Liver (tissue), 9 donors: ENCODE data around the gene CCDC12. TPM values are rescaled to one million over a fixed set of nuclear protein-coding genes. Genes with fewer than 3 reads are reported as not detected.

Experiments used
- DNase-seq: peaks from one replicate; pipeline ENCODE4 v3.0.0-alpha.2; 2017; ENCODE audit warnings: low spot score
- H3K27ac ChIP-seq, 2 donors: one replicate each; pipeline ENCODE4 v1.7.0; 2013; ENCODE audit warnings: inconsistent platforms in 2 of 2, low read length in 2 of 2, control low read depth in 1 of 2, low read depth in 1 of 2, mild to moderate bottlenecking in 1 of 2
- H3K27me3 ChIP-seq, 4 donors: one replicate each; pipeline versions ENCODE4 v1.6.1 to v1.7.0; 2013; ENCODE audit warnings: low read length in 3 of 4, inconsistent platforms in 1 of 4, mild to moderate bottlenecking in 1 of 4, moderate library complexity in 1 of 4; ENCODE audit not compliant: control insufficient read depth in 4 of 4, insufficient read depth in 4 of 4
- H3K36me3 ChIP-seq, 4 donors: one replicate each; pipeline versions ENCODE4 v1.6.1 to v1.7.0; 2013; ENCODE audit warnings: low read length in 3 of 4, mild to moderate bottlenecking in 3 of 4, low read depth in 1 of 4, moderate library complexity in 1 of 4; ENCODE audit not compliant: control insufficient read depth in 4 of 4, insufficient read depth in 3 of 4
- H3K4me1 ChIP-seq, 4 donors: one replicate each; pipeline versions ENCODE4 v1.6.1 to v1.7.0; 2013; ENCODE audit warnings: low read length in 3 of 4, mild to moderate bottlenecking in 3 of 4, moderate library complexity in 1 of 4; ENCODE audit not compliant: control insufficient read depth in 4 of 4, insufficient read depth in 4 of 4
- H3K4me3 ChIP-seq, 3 donors: one replicate each; pipeline versions ENCODE4 v1.6.1 to v1.7.0; 2013; ENCODE audit warnings: low read length in 3 of 3, control low read depth in 1 of 3, low read depth in 1 of 3, mild to moderate bottlenecking in 1 of 3
- H3K9ac ChIP-seq, 2 donors: one replicate each; pipeline ENCODE4 v1.7.0; 2013; ENCODE audit warnings: low read length in 2 of 2, mild to moderate bottlenecking in 2 of 2, moderate library complexity in 2 of 2, control low read depth in 1 of 2, low read depth in 1 of 2
- H3K9me3 ChIP-seq, 4 donors: one replicate each; pipeline versions ENCODE4 v1.6.1 to v1.7.0; 2013; ENCODE audit warnings: low read length in 3 of 4; ENCODE audit not compliant: control insufficient read depth in 4 of 4
- ATF3 ChIP-seq: IDR thresholded peaks from 2 replicates; pipeline ENCODE4 v1.6.1; 2016; ENCODE audit warnings: antibody characterized with exemption
- CTCF ChIP-seq: fragments of 150-350 bp; IDR thresholded peaks from 2 replicates; pipeline ENCODE4 v1.5.1; 2017; ENCODE audit warnings: improper control_type of control experiment, low read depth, low read length; ENCODE audit not compliant: missing input control
- EGR1 ChIP-seq, 2 donors: IDR thresholded peaks; 2 replicates each; pipeline ENCODE4 v1.6.1; 2016 to 2018; ENCODE audit warnings: antibody characterized with exemption in 2 of 2, low read depth in 2 of 2
- FOXA2 ChIP-seq: IDR thresholded peaks from 2 replicates; pipeline ENCODE4 v1.6.1; 2016; ENCODE audit warnings: antibody characterized with exemption
- HNF4A ChIP-seq, 2 donors: conservative IDR thresholded peaks; 2 replicates each; pipeline ENCODE4 v1.6.1; 2016; ENCODE audit warnings: antibody characterized with exemption in 2 of 2, mild to moderate bottlenecking in 2 of 2
- JUND ChIP-seq, 2 donors: IDR thresholded peaks; 2 replicates each; pipeline ENCODE4 v1.6.1; 2016; ENCODE audit warnings: antibody characterized with exemption in 2 of 2
- MAX ChIP-seq: IDR thresholded peaks from 2 replicates; pipeline ENCODE4 v1.6.1; 2016; ENCODE audit warnings: antibody characterized with exemption
- NR2F2 ChIP-seq: IDR thresholded peaks from 2 replicates; pipeline ENCODE4 v1.6.1; 2016; ENCODE audit warnings: antibody characterized with exemption
- RAD21 ChIP-seq, 2 donors: IDR thresholded peaks; 2 replicates each; pipeline ENCODE4 v1.6.1; 2016; ENCODE audit warnings: antibody characterized with exemption in 2 of 2, mild to moderate bottlenecking in 2 of 2
- SP1 ChIP-seq: IDR thresholded peaks from 2 replicates; pipeline ENCODE4 v1.6.1; 2018; ENCODE audit warnings: antibody characterized with exemption, mild to moderate bottlenecking
- YY1 ChIP-seq: IDR thresholded peaks from 2 replicates; pipeline ENCODE4 v1.6.1; 2016; ENCODE audit warnings: antibody characterized with exemption, mild to moderate bottlenecking
- WGBS: extraction: QIAGEN DNeasy Blood & Tissue Kit; methylation state at CpG from one replicate; pipeline ENCODE4 v1.1.7; 2013; 5-methylcytosine and 5-hydroxymethylcytosine counted together
- polyA plus RNA-seq, 2 donors: library from polyadenylated mRNA; stranded (reverse) in 1 of 2; unstranded in 1 of 2; fragments of 200-250 nt in 1 of 2; fragments of >200 nt in 1 of 2; fragmentation: Nextera tagmentation in 1 of 2; extraction: Ambion mirVana in 1 of 2; gene quantifications; one replicate each; pipeline versions ENCODE4 v1.2.1 to v1.2.3, GENCODE V29; 2013 to 2015
- total RNA-seq, 2 donors: library from RNA; depleted of rRNA; stranded (reverse); fragments of >200 nt; gene quantifications; one replicate each; pipeline ENCODE4 v1.2.3, GENCODE V29; 2014
- TF ChIP-seq, protein P1 (sequence below): IDR thresholded peaks from 2 replicates; pipeline ENCODE4 v1.6.1; 2016; ENCODE audit warnings: antibody characterized with exemption
- donor health status: healthy.
- donor health status: healthy.
- donor health status: healthy.
- donor health status: healthy.
- donor health status: healthy.

Gene CCDC12
- total and polyA plus RNA-seq, 4 donors, result 8.5 to 35.1 (median 26.6) TPM

- Histone ChIP-seq H3K9ac (no peak overlapping the region), H3K36me3 (peaks cover 0 to 2% (median 0%) of the 10 kb centered on the region in 4 donors), H3K9me3 (no peaks in the 10 kb centered on the region), H3K4me3 (no peak overlapping the region), H3K4me1 (peaks cover 27 to 67% (median 48%) of the 10 kb centered on the region in 4 donors), H3K27ac (no peak overlapping the region), H3K27me3 (no peaks in the 10 kb centered on the region)
- WGBS, result 93% methylated on average over 1 of the region's 1 CpG
- no peak for TF ChIP-seq MAX
- TF ChIP-seq NR2F2, result no peak
- TF ChIP-seq CTCF, result no peak
- no peak for DNase-seq
These were observed 13.6 kb downstream of the CCDC12 start for GRCh38 chr3:46962990-46963389.

DNA sequence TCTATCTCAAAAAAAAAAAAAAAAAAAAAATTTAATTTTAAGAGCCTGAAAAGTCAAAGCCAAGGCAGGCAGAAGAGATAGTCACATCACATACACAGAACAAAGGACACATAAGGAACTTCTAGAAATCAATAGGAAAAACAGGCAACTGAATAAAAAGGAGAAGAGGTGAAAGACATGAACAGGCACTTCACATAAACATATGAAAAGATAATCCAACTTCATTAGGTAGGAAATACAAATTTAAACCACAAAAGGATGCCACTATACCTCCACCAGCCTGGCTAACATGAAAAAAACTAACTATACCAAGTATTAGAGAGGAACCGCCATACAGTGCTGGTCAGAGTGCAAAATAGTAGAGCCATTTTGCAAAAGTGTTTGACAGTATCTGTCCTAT lies 14.1 kb downstream of the CCDC12 start:
- Histone ChIP-seq H3K4me3 (no peak overlapping the region), H3K27me3 (no peaks in the 10 kb centered on the region), H3K9me3 (no peaks in the 10 kb centered on the region), H3K27ac (no peak overlapping the region), H3K36me3 (peaks cover 0 to 2% (median 0%) of the 10 kb centered on the region in 4 donors), H3K9ac (no peak overlapping the region), H3K4me1 (peaks cover 23 to 61% (median 44%) of the 10 kb centered on the region in 4 donors)
- no peak for DNase-seq
- WGBS, result 99% methylated on average over 1 of the region's 1 CpG
- TF ChIP-seq HNF4A (conservative IDR thresholded peaks at IDR 0.05) (no peak), CTCF (no peak), EGR1 (IDR thresholded peaks at IDR 0.05; ENCODE audit: low read depth in 2 of 2) (no peak), RAD21 (IDR thresholded peaks at IDR 0.05) (no peak), MAX (no peak), SP1 (no peak), ATF3 (no peak), YY1 (no peak), FOXA2 (no peak), JUND (IDR thresholded peaks at IDR 0.05) (no peak), NR2F2 (no peak)
- TF ChIP-seq, protein P1, sequence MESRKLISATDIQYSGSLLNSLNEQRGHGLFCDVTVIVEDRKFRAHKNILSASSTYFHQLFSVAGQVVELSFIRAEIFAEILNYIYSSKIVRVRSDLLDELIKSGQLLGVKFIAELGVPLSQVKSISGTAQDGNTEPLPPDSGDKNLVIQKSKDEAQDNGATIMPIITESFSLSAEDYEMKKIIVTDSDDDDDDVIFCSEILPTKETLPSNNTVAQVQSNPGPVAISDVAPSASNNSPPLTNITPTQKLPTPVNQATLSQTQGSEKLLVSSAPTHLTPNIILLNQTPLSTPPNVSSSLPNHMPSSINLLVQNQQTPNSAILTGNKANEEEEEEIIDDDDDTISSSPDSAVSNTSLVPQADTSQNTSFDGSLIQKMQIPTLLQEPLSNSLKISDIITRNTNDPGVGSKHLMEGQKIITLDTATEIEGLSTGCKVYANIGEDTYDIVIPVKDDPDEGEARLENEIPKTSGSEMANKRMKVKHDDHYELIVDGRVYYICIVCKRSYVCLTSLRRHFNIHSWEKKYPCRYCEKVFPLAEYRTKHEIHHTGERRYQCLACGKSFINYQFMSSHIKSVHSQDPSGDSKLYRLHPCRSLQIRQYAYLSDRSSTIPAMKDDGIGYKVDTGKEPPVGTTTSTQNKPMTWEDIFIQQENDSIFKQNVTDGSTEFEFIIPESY, result no peak
